GM12872 (cell line): Measurements from ENCODE around the gene PTRHD1.

Experiments used
- CTCF ChIP-seq: IDR thresholded peaks from 3 replicates; pipeline ENCODE4 v1.5.1; 2011; ENCODE audit warnings: low read depth, mild to moderate bottlenecking, low read length, moderate library complexity; ENCODE audit not compliant: insufficient read depth

The PTRHD1 gene

GRCh38 chr2:24820175-24820513 lies 27.0 kb upstream of the PTRHD1 start:
- no peak for TF ChIP-seq CTCF

- no peak for TF ChIP-seq CTCF
These were observed 26.4 kb upstream of the PTRHD1 start for GRCh38 chr2:24819442-24820174.

- TF ChIP-seq CTCF: no peak
These were observed 25.6 kb upstream of the PTRHD1 start for GRCh38 chr2:24818721-24819167.

GRCh38 chr2:24816884-24817283 lies 23.7 kb upstream of the PTRHD1 start:
- no peak for TF ChIP-seq CTCF

GRCh38 chr2:24816404-24816803 lies 23.2 kb upstream of the PTRHD1 start:
- TF ChIP-seq CTCF: no peak

- TF ChIP-seq CTCF: no peak
These were observed 22.0 kb upstream of the PTRHD1 start for GRCh38 chr2:24815171-24815570.

- TF ChIP-seq CTCF: no peak
These were observed 21.3 kb upstream of the PTRHD1 start for GRCh38 chr2:24814516-24814915.
